Panc1 (cell line): Measurements from ENCODE around the gene NPB. TPM values are rescaled to one million over a fixed set of nuclear protein-coding genes. Genes with fewer than 3 reads are reported as not detected.

Experiments used
- ATAC-seq: fragments of 200-7000 bp; cut with Tn5 transposase; 2 replicates; pipeline ENCODE4 v1.9.1; 2020; ENCODE audit warnings: mild to moderate bottlenecking, moderate library complexity
- BruUV-seq: library from RNA; stranded (reverse); fragments of 400-500 nt; replicated peaks from 2 replicates; lab custom pipeline; 2021; lab: Mats Ljungman, UMichigan
- CTCF ChIA-PET: fragments of 300-600 bp; sonication (Branson Sonifier 250); formaldehyde crosslinking; loops from one replicate; lab custom pipeline; 2022; ENCODE audit warnings: antibody characterized with exemption; lab: Charles Lee
- POLR2A ChIA-PET: fragments of 300-600 bp; sonication (Branson Sonifier 250); formaldehyde crosslinking; loops from one replicate; lab custom pipeline; 2022; ENCODE audit warnings: antibody characterized with exemption; lab: Charles Lee
- DNase-seq: peaks from one replicate; pipeline ENCODE4 v3.0.0-alpha.2; 2010; ENCODE audit warnings: low read depth, low spot score
- H3K27ac ChIP-seq: 2 replicates; pipeline ENCODE4 v1.5.1; 2011; ENCODE audit warnings: mild to moderate bottlenecking, low read length, inconsistent platforms
- H3K27me3 ChIP-seq: fragments of 200-500 bp; sonication (Bioruptor generic); 2 replicates; pipeline ENCODE4 v1.6.0; 2014; ENCODE audit warnings: low read length, inconsistent platforms; ENCODE audit not compliant: control insufficient read depth, insufficient read depth
- H3K36me3 ChIP-seq: fragments of 200-500 bp; sonication (Bioruptor generic); 2 replicates; pipeline ENCODE4 v1.5.1; 2014; ENCODE audit warnings: inconsistent platforms, mild to moderate bottlenecking, low read length, moderate library complexity; ENCODE audit not compliant: control insufficient read depth, insufficient read depth
- H3K4me1 ChIP-seq: 2 replicates; pipeline ENCODE4 v1.5.1; 2011; ENCODE audit warnings: inconsistent platforms, mild to moderate bottlenecking, low read length, moderate library complexity; ENCODE audit not compliant: control insufficient read depth, insufficient read depth
- H3K4me3 ChIP-seq, 2 experiments: 2 replicates each; pipeline ENCODE4 v1.5.1; 2011 to 2012; ENCODE audit warnings: low read depth in 2 of 2, low read length in 2 of 2, mild to moderate bottlenecking in 2 of 2, inconsistent platforms in 1 of 2, moderate library complexity in 1 of 2
- H3K9me3 ChIP-seq: fragments of 200-500 bp; sonication (Bioruptor generic); 2 replicates; pipeline ENCODE4 v1.5.1; 2014; ENCODE audit warnings: low read depth, mild to moderate bottlenecking, inconsistent platforms, low read length, moderate library complexity; ENCODE audit not compliant: control insufficient read depth, insufficient read depth
- POLR2AphosphoS5 ChIP-seq: IDR thresholded peaks from 2 replicates; pipeline ENCODE4 v1.6.1; 2012; ENCODE audit warnings: mild to moderate bottlenecking, low read depth, low read length, moderate library complexity
- SIN3A ChIP-seq: IDR thresholded peaks from 2 replicates; pipeline ENCODE4 v1.6.1; 2012; ENCODE audit warnings: low read depth, mild to moderate bottlenecking, low read length, moderate library complexity, borderline replicate concordance; ENCODE audit not compliant: insufficient read depth
- TCF7L2 ChIP-seq: IDR thresholded peaks from 2 replicates; pipeline ENCODE4 v1.6.1; 2011; ENCODE audit warnings: mild to moderate bottlenecking, low read depth, low read length, inconsistent platforms
- in situ Hi-C: cut with HindIII; loops from 2 replicates; pipeline ENCODE4 v1.10.0; 2016; ENCODE audit warnings: low sequenced_read_pairs, low pct_unique_long_range_greater_than_20kb
- intact Hi-C: fragments of 100-400 bp; cut with micrococcal nuclease; formaldehyde crosslinking; loops from one replicate; pipeline ENCODE4 v1.10.0; 2022; ENCODE audit not compliant: unreplicated experiment
- total RNA-seq: library from RNA; stranded (reverse); gene quantifications from one replicate; pipeline ENCODE4 v1.2.1, GENCODE V29; 2021; ENCODE audit not compliant: unreplicated experiment
- TF ChIP-seq, protein P1 (sequence below): fragments of 450-650 bp; IDR thresholded peaks from 2 replicates; pipeline ENCODE4 v1.5.1; 2017; ENCODE audit warnings: mild to moderate bottlenecking
- TF ChIP-seq, protein P2 (sequence below), 2 experiments: IDR thresholded peaks; 2 replicates each; pipeline ENCODE4 v1.6.1; 2011 to 2012; ENCODE audit warnings: low read depth in 2 of 2, control low read depth in 1 of 2, low read length in 1 of 2, mild to moderate bottlenecking in 1 of 2, moderate library complexity in 1 of 2; ENCODE audit not compliant: insufficient read depth in 1 of 2

NPB gene
- total RNA-seq, 1 experiment from 2014 or later = 3.9 TPM

DNA sequence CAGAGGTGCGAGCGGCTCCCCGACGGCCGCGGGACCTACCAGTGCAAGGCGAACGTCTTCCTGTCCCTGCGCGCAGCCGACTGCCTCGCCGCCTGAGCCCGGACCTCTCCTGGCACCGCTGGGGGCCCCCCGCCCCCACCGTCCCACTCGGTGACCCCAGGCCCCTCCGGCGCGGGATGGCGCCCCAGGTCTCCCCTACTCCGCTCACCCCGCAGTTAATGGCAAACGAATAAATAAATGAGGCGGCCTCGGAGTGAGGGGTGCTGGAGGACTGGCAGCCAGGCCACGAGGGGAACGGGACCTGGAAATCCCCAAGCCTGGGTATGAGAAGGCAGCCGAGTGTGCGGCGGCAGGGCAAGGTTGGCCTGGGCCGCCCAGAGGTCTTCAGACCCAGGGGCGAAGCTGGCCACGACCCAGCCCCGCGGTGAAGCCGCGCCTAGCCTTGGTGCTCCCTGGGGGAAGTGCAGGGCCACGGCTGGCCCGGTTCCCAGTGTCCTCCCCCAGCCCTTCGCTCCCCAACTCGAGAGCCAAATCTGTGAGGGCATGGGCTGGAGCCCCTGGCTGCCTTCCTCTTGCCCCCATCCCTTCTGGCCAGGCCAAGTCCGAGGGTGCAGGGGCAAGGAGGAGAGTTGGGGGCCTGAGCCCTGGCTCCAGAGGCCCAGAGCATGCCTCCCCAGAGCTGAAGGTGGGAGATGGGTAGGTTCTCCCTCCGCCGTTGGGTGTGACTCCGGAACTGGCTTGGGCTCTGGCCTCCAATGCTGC lies 796 bp downstream of the NPB start:
- ATAC-seq = no peak
- TF ChIP-seq POLR2AphosphoS5 (no peak), SIN3A (no peak), TCF7L2 (no peak)
- TF ChIP-seq, protein P1, sequence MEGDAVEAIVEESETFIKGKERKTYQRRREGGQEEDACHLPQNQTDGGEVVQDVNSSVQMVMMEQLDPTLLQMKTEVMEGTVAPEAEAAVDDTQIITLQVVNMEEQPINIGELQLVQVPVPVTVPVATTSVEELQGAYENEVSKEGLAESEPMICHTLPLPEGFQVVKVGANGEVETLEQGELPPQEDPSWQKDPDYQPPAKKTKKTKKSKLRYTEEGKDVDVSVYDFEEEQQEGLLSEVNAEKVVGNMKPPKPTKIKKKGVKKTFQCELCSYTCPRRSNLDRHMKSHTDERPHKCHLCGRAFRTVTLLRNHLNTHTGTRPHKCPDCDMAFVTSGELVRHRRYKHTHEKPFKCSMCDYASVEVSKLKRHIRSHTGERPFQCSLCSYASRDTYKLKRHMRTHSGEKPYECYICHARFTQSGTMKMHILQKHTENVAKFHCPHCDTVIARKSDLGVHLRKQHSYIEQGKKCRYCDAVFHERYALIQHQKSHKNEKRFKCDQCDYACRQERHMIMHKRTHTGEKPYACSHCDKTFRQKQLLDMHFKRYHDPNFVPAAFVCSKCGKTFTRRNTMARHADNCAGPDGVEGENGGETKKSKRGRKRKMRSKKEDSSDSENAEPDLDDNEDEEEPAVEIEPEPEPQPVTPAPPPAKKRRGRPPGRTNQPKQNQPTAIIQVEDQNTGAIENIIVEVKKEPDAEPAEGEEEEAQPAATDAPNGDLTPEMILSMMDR = no peak
- TF ChIP-seq, protein P2, sequence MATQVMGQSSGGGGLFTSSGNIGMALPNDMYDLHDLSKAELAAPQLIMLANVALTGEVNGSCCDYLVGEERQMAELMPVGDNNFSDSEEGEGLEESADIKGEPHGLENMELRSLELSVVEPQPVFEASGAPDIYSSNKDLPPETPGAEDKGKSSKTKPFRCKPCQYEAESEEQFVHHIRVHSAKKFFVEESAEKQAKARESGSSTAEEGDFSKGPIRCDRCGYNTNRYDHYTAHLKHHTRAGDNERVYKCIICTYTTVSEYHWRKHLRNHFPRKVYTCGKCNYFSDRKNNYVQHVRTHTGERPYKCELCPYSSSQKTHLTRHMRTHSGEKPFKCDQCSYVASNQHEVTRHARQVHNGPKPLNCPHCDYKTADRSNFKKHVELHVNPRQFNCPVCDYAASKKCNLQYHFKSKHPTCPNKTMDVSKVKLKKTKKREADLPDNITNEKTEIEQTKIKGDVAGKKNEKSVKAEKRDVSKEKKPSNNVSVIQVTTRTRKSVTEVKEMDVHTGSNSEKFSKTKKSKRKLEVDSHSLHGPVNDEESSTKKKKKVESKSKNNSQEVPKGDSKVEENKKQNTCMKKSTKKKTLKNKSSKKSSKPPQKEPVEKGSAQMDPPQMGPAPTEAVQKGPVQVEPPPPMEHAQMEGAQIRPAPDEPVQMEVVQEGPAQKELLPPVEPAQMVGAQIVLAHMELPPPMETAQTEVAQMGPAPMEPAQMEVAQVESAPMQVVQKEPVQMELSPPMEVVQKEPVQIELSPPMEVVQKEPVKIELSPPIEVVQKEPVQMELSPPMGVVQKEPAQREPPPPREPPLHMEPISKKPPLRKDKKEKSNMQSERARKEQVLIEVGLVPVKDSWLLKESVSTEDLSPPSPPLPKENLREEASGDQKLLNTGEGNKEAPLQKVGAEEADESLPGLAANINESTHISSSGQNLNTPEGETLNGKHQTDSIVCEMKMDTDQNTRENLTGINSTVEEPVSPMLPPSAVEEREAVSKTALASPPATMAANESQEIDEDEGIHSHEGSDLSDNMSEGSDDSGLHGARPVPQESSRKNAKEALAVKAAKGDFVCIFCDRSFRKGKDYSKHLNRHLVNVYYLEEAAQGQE (IDR thresholded peaks at IDR 0.05; ENCODE audit: insufficient read depth in 1 of 2, low read depth in 2 of 2, low read length in 1 of 2) = no peak
- BruUV-seq = no TSS peak
- ChIA-PET POLR2A (no interaction called here), CTCF (no interaction called here)
- Histone ChIP-seq H3K4me1 (peaks cover 22% of the 10 kb centered on the region), H3K27me3 (no peaks in the 10 kb centered on the region), H3K36me3 (no peaks in the 10 kb centered on the region), H3K27ac (no peak overlapping the region), H3K4me3 (no peak overlapping the region), H3K9me3 (no peaks in the 10 kb centered on the region)
- no peak for DNase-seq
- in situ Hi-C loops (no loop called here), intact Hi-C loops (no loop called here)

DNA sequence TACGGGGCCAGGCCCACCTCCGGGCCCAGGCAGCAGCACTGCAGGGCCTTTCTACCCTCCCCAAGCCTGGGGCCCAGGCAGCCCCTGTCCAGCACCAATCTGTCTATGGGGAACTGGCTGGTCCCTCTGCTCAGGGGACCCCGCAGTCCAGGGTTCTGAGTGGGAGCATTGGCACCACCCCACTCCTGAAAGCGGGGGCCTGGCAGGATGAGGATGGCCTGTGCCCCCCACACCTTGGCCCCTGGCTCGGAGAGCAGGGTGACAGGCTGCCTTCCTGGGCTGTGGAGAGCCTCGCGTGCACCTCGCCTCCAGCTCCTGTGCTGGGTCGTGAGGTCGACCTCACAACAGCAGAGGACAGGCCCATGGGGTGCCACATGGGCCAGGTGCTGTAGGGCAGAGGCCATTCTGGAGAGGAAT lies 1.4 kb downstream of the NPB start:
- POLR2A ChIA-PET = no interaction called here
- TF ChIP-seq, protein P1 = no peak
- TF ChIP-seq POLR2AphosphoS5 = no peak
- TF ChIP-seq SIN3A = no peak
- TF ChIP-seq, protein P2 (IDR thresholded peaks at IDR 0.05; ENCODE audit: insufficient read depth in 1 of 2, low read depth in 2 of 2, low read length in 1 of 2) = no peak
- no peak for TF ChIP-seq TCF7L2
- H3K27me3 ChIP-seq = no peaks in the 10 kb centered on the region
- intact Hi-C loops (no loop called here), in situ Hi-C loops (no loop called here)
- no peaks in the 10 kb centered on the region for H3K9me3 ChIP-seq
- ATAC-seq (no peak), DNase-seq (no peak)
- BruUV-seq = no TSS peak
- H3K4me1 ChIP-seq = peaks cover 16% of the 10 kb centered on the region
- no peak overlapping the region for H3K4me3 ChIP-seq
- CTCF ChIA-PET = no interaction called here
- H3K36me3 ChIP-seq = no peaks in the 10 kb centered on the region
- H3K27ac ChIP-seq = no peak overlapping the region
